Stimulated activated CD8-positive, alpha-beta memory T cell treated with anti-CD3 and anti-CD28 coated beads, Interleukin-4, amount 100 ng/mL, for 48 hours (primary cell): Measurements from ENCODE around the gene VSNL1.

Experiments
- DNase-seq: peaks from one replicate; pipeline ENCODE4 v3.0.0-alpha.2; 2020

The VSNL1 gene

GRCh38 chr2:17540093-17540812 is at the start of gene VSNL1:
Gene VSNL1 (plus strand): TSS chr2:17540696. CDS start chr2:17592075, 51,379 bp downstream.
- no peak for DNase-seq

GRCh38 chr2:17495590-17495989 is 44.9 kb upstream of the VSNL1 start:
- no peak for DNase-seq

- DNase-seq: no peak
Observed at GRCh38 chr2:17497718-17498117, 42.8 kb upstream of the VSNL1 start.

- DNase-seq: no peak
Observed at GRCh38 chr2:17506736-17507616, 33.5 kb upstream of the VSNL1 start.

GRCh38 chr2:17515652-17516051 is 24.8 kb upstream of the VSNL1 start:
- DNase-seq: no peak

- DNase-seq: no peak
Observed at GRCh38 chr2:17517481-17518211, 22.9 kb upstream of the VSNL1 start.

- DNase-seq: peak; percentile 56
Observed at GRCh38 chr2:17518212-17519154, 22.0 kb upstream of the VSNL1 start, which contains the start of gene RAD51AP2. Gene RAD51AP2 (minus strand): TSS chr2:17518440. CDS start chr2:17518415, 25 bp downstream.

- no peak for DNase-seq
Observed at GRCh38 chr2:17519486-17519885, 21.0 kb upstream of the VSNL1 start.

- no peak for DNase-seq
Observed at GRCh38 chr2:17520761-17521160, 19.7 kb upstream of the VSNL1 start.

- DNase-seq: no peak
Observed at GRCh38 chr2:17521621-17522020, 18.9 kb upstream of the VSNL1 start.

- no peak for DNase-seq
Observed at GRCh38 chr2:17522303-17522702, 18.2 kb upstream of the VSNL1 start.

- DNase-seq: no peak
Observed at GRCh38 chr2:17529771-17530170, 10.7 kb upstream of the VSNL1 start.

GRCh38 chr2:17533546-17533945 is 7.0 kb upstream of the VSNL1 start:
- DNase-seq: no peak

GRCh38 chr2:17536416-17536815 is 4.1 kb upstream of the VSNL1 start:
- DNase-seq: no peak

- DNase-seq: no peak
Observed at GRCh38 chr2:17538022-17538843, 2.3 kb upstream of the VSNL1 start.

GRCh38 chr2:17538844-17539554 is 1.5 kb upstream of the VSNL1 start:
- no peak for DNase-seq

GRCh38 chr2:17539611-17540092 is 844 bp upstream of the VSNL1 start:
- DNase-seq: no peak

- DNase-seq: no peak
Observed at GRCh38 chr2:17540813-17541530, 476 bp downstream of the VSNL1 start.

- DNase-seq: no peak
Observed at GRCh38 chr2:17541531-17541950, 1.0 kb downstream of the VSNL1 start.

GRCh38 chr2:17542471-17542870 is 2.0 kb downstream of the VSNL1 start:
- DNase-seq: no peak
